GM12891 (cell line): ENCODE results near the gene TIMM10B.

Experiments used
- PAX5 ChIP-seq: IDR thresholded peaks from 2 replicates; pipeline ENCODE4 v1.6.1; 2011; ENCODE audit warnings: low read length, moderate library complexity, mild to moderate bottlenecking; ENCODE audit not compliant: insufficient read depth, severe bottlenecking
- POLR2A ChIP-seq: IDR thresholded peaks from 2 replicates; pipeline ENCODE4 v1.6.1; 2011; ENCODE audit warnings: low read depth, low read length, control low read depth
- POLR2AphosphoS5 ChIP-seq: IDR thresholded peaks from 2 replicates; pipeline ENCODE4 v1.6.1; 2011; ENCODE audit warnings: low read depth, low read length, control low read depth
- POU2F2 ChIP-seq: IDR thresholded peaks from 2 replicates; pipeline ENCODE4 v1.6.1; 2011; ENCODE audit warnings: low read depth, mild to moderate bottlenecking, control low read depth, low read length, moderate library complexity
- SPI1 ChIP-seq: IDR thresholded peaks from 2 replicates; pipeline ENCODE4 v1.6.1; 2011; ENCODE audit warnings: low read depth, low read length, control low read depth
- TAF1 ChIP-seq: IDR thresholded peaks from 2 replicates; pipeline ENCODE4 v1.6.1; 2011; ENCODE audit warnings: low read depth, low read length, control low read depth

- TF ChIP-seq POLR2A (no peak), TAF1 (no peak), POLR2AphosphoS5 (no peak), SPI1 (no peak), POU2F2 (no peak), PAX5 (no peak)
These were observed 8.4 kb upstream of the TIMM10B start for GRCh38 chr11:6472934-6473333.
